HEK293T (cell line): Measurements from ENCODE around the gene TTC28.
"Not testable (repeated sequence)": the region's sequence is repeated elsewhere in the genome, so short reads cannot be mapped to it uniquely, and the experiment has no call there.

Experiments
- FOXM1 ChIP-seq: fragments of 450-650 bp; IDR thresholded peaks from 2 replicates; pipeline ENCODE4 v1.6.1; 2017; ENCODE audit warnings: mild to moderate bottlenecking, borderline replicate concordance
- PKNOX1 ChIP-seq: fragments of 450-650 bp; IDR thresholded peaks from 2 replicates; pipeline ENCODE4 v1.6.1; 2016
- SUZ12 ChIP-seq: fragments of 450-650 bp; IDR thresholded peaks from 2 replicates; pipeline ENCODE4 v1.6.1; 2016; ENCODE audit warnings: mild to moderate bottlenecking

- not testable (repeated sequence) for TF ChIP-seq SUZ12, FOXM1, PKNOX1
Observed at GRCh38 chr22:28191571-28191970, 488.1 kb downstream of the TTC28 start.
